ENCODE data around the gene CGNL1.

The CGNL1 gene

DNA sequence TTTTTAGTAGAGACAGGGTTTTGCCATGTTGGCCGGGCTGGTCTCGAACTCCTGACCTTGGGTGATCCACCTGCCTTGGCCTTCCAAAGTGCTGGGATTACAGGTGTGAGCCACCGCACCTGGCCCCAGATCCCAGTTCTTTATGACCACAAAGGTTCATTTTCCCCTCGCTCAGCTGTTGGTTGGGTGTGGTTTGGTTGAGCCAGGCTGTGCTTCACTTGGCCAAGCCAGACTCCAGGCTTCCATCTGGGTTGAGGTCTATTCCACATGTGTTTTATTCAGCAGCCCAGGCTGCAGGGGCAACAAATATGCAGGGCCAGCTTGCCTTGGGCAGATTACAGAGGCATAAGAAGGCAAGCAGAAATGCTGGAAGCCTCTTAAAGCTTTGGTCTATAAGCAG, 13.7 kb downstream of the CGNL1 start:
- Histone ChIP-seq H3K79me2 (ENCODE audit: insufficient read depth, low read length) (no peaks in the 10 kb centered on the region), H3F3A (ENCODE audit: insufficient read depth) (no peaks in the 10 kb centered on the region)

DNA sequence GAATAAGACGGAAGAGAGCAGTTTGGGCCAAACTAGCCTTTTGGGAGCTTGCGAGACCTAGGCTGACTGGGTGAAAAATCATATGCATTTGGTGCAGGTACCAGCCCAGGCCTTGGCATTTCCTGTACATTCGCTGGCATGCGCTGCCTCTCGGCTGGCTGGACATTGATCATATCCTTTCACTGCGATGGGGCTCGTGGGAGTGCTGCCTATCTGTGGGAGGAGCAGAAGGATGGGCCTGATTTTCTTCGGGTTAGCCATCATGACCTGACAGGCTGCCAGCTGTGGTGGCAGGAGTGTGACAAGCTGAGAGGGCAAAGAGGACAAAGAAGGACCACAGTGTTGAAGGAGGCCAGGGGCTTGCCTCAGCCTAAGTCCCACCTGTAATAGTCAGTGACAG, 14.3 kb downstream of the CGNL1 start:
- no peaks in the 10 kb centered on the region for H3K79me2 ChIP-seq (ENCODE audit: insufficient read depth, low read length)
- H3K9me3 ChIP-seq (ENCODE audit: insufficient read depth, low read length): no peaks in the 10 kb centered on the region
- no peaks in the 10 kb centered on the region for H3K36me3 ChIP-seq (ENCODE audit: low read length)
- no peaks in the 10 kb centered on the region for H3K9me2 ChIP-seq (replicated peaks; ENCODE audit: insufficient read depth, low read length)
- no peak overlapping the region for H3K9ac ChIP-seq (ENCODE audit: low read length)
- H3K27ac ChIP-seq (ENCODE audit: low read depth, low read length): no peak overlapping the region
- H3K27me3 ChIP-seq (ENCODE audit: low read length): no peaks in the 10 kb centered on the region
- no peak overlapping the region for H3K4me3 ChIP-seq (ENCODE audit: insufficient read depth, low read length, poor library complexity, severe bottlenecking)
- H2AFZ ChIP-seq (ENCODE audit: low read depth, low read length, severe bottlenecking): no peak overlapping the region
- TF ChIP-seq CTCF (IDR thresholded peaks at IDR 0.05; ENCODE audit: insufficient read depth, low read length, poor library complexity, severe bottlenecking) (no peak), EZH2phosphoT487 (conservative IDR thresholded peaks at IDR 0.05; ENCODE audit: low read length) (no peak)
- no peaks in the 10 kb centered on the region for H4K20me1 ChIP-seq (ENCODE audit: low read depth, low read length)
- no peak overlapping the region for H3K4me2 ChIP-seq (ENCODE audit: low read depth, low read length, poor library complexity, severe bottlenecking)
- H3F3A ChIP-seq (ENCODE audit: insufficient read depth): no peaks in the 10 kb centered on the region

More for the DNA sequence above, 13.7 kb downstream of the CGNL1 start:
- Histone ChIP-seq H3K9ac (ENCODE audit: low read length) (no peak overlapping the region), H3K9me2 (replicated peaks; ENCODE audit: insufficient read depth, low read length) (no peaks in the 10 kb centered on the region), H3K27ac (ENCODE audit: low read depth, low read length) (no peak overlapping the region), H3K4me3 (ENCODE audit: insufficient read depth, low read length, poor library complexity, severe bottlenecking) (no peak overlapping the region), H2AFZ (ENCODE audit: low read depth, low read length, severe bottlenecking) (no peak overlapping the region), H4K20me1 (ENCODE audit: low read depth, low read length) (no peaks in the 10 kb centered on the region), H3K36me3 (ENCODE audit: low read length) (no peaks in the 10 kb centered on the region), H3K9me3 (ENCODE audit: insufficient read depth, low read length) (no peaks in the 10 kb centered on the region), H3K4me2 (ENCODE audit: low read depth, low read length, poor library complexity, severe bottlenecking) (no peak overlapping the region), H3K27me3 (ENCODE audit: low read length) (no peaks in the 10 kb centered on the region)
- no peak for TF ChIP-seq EZH2phosphoT487 (conservative IDR thresholded peaks at IDR 0.05; ENCODE audit: low read length)
- no peak for TF ChIP-seq CTCF (IDR thresholded peaks at IDR 0.05; ENCODE audit: insufficient read depth, low read length, poor library complexity, severe bottlenecking)

GRCh38 chr15:57391537-57391936, 15.2 kb downstream of the CGNL1 start:
- Histone ChIP-seq H3K79me2 (ENCODE audit: insufficient read depth, low read length) (no peaks in the 10 kb centered on the region), H2AFZ (ENCODE audit: low read depth, low read length, severe bottlenecking) (no peak overlapping the region), H3K4me2 (ENCODE audit: low read depth, low read length, poor library complexity, severe bottlenecking) (no peak overlapping the region), H3K4me3 (ENCODE audit: insufficient read depth, low read length, poor library complexity, severe bottlenecking) (no peak overlapping the region), H3K9me3 (ENCODE audit: insufficient read depth, low read length) (no peaks in the 10 kb centered on the region), H3K9me2 (replicated peaks; ENCODE audit: insufficient read depth, low read length) (no peaks in the 10 kb centered on the region), H3K27me3 (ENCODE audit: low read length) (no peaks in the 10 kb centered on the region), H3K27ac (ENCODE audit: low read depth, low read length) (no peak overlapping the region), H3F3A (ENCODE audit: insufficient read depth) (no peaks in the 10 kb centered on the region), H3K9ac (ENCODE audit: low read length) (no peak overlapping the region), H4K20me1 (ENCODE audit: low read depth, low read length) (no peaks in the 10 kb centered on the region), H3K36me3 (ENCODE audit: low read length) (no peaks in the 10 kb centered on the region)
- TF ChIP-seq EZH2phosphoT487 (conservative IDR thresholded peaks at IDR 0.05; ENCODE audit: low read length) (no peak), CTCF (IDR thresholded peaks at IDR 0.05; ENCODE audit: insufficient read depth, low read length, poor library complexity, severe bottlenecking) (no peak)

Data from SU-DHL-6 (cell line).